K562 (cell line): Measurements from ENCODE around the gene RPL7A. TPM values are rescaled to one million over a fixed set of nuclear protein-coding genes. Genes with fewer than 3 reads are reported as not detected.

Experiments used
- CHD7 ChIP-seq: fragments of 200-600 bp; sonication (generic); IDR thresholded peaks from one replicate; pipeline ENCODE4 v1.6.1; 2012; ENCODE audit warnings: mild to moderate bottlenecking, low read depth, low read length, inconsistent platforms
- POLR2A ChIP-seq: fragments of 450-650 bp; conservative IDR thresholded peaks from 2 replicates; pipeline ENCODE4 v1.6.1; 2016
- REST ChIP-seq, 2 experiments: fragments of 450-650 bp; formaldehyde crosslinking in 1 of 2; IDR thresholded peaks; 2 replicates each; pipeline versions ENCODE4 v1.4.0 to v1.6.1; 2014 to 2020; ENCODE audit warnings: mild to moderate bottlenecking in 2 of 2, borderline replicate concordance in 1 of 2, low read depth in 1 of 2
- polyA plus RNA-seq, 8 experiments: library from polyadenylated mRNA; depleted of rRNA in 4 of 8; stranded (reverse) in 5 of 8; unstranded in 3 of 8; fragments of >200 nt; fragmentation: Nextera tagmentation in 2 of 8; fragmentation: Illumina TruSeq in 1 of 8; extraction: Ambion mirVana in 2 of 8; extraction: Trizol in 1 of 8; gene quantifications; 2 replicates each; pipeline versions ENCODE4 v1.2.1 to v1.2.3, GENCODE V29; 2011 to 2014; ENCODE audit warnings: inconsistent platforms in 1 of 8, missing spikeins in 1 of 8
- total RNA-seq, 7 experiments: library from RNA; depleted of rRNA in 6 of 7; stranded (reverse); fragments of >200 nt in 6 of 7; fragmentation: Illumina TruSeq in 2 of 7; extraction: Trizol in 2 of 7; gene quantifications; 2 replicates each; pipeline versions ENCODE4 v1.2.1 to v1.2.3, GENCODE V29; 2011 to 2021; ENCODE audit warnings: low replicate concordance in 1 of 7

RPL7A gene
- total and polyA plus RNA-seq, 9 of the 15 experiments (the other 6 are each of a cell fraction or from before 2014, with no cell fraction given), result 1,935 to 3,760 (median 2,652) TPM

GRCh38 chr9:133351908-133352634 is 4.1 kb downstream of the RPL7A start (continued):
- TF ChIP-seq REST (IDR thresholded peaks at IDR 0.05; ENCODE audit: borderline replicate concordance) (peak; percentile 33; the same call in 1 of the 2 replicates), REST (CRISPR knock-in tag; IDR thresholded peaks at IDR 0.05; ENCODE audit: low read depth) (no peak), POLR2A (peak; percentile 86), CHD7 (peak; percentile 67)
